ENCODE results near the gene MARCHF10.

MARCHF10 gene

DNA sequence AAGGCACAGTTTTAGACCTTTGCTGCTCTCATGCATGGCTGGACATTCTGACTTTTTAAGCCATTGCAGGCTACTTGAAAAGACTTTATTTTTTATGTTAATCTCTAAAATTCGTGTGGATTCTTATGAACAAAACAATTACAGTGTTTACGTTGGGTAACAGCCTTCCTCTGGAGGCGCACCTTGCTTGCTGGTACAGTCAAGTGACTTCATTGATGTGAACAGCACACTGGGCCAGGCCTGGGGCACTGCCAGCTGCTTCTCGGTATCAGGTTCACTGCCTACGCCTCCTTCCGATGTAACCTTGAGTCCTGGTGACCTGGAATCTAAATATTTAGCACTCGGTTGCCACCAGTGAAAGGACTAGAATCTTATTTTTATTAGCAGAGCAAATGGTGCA, 27.8 kb downstream of the MARCHF10 start:
- no peak overlapping the region for H3K27ac ChIP-seq (ENCODE audit: low read depth, low read length)

DNA sequence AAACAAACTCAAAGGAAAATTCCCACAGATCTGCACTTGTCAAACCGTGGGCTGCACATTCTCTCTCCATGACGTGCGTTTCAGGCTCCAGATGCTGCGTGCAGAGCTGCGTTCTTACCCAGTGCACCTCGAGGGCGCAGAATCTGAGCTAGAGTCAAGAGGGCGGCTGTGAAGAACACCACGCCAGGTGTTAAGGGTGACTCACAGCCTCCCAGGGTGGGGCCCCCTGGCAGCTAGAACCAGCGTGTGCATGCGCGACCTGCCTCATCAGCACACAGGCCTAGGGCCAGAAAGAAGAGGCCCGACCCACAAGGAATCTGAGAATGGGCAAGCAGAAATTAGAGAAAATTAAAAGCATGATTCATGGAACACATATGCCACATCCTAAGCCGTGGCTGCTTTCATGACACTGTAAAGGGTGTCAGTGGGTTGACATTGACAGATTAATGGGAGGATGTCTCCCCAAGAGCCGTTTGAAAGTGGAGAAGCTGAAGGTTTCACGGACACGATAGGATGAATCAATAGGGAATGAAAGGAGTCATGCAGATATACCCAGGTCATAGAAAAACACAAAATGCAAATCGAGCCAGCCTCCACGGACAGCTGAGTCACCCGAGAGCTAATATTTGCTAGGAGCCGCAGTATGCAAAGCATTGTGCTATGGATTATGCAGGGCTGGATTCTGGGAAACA, 29.0 kb downstream of the MARCHF10 start:
- Histone ChIP-seq H3K9ac (ENCODE audit: low read length) (no peak overlapping the region), H3K27me3 (ENCODE audit: control insufficient read depth, insufficient read depth, low read length) (no peaks in the 10 kb centered on the region), H3K27ac (ENCODE audit: low read depth, low read length) (no peak overlapping the region), H3K4me1 (ENCODE audit: control insufficient read depth, insufficient read depth, low read length) (no peaks in the 10 kb centered on the region), H3K36me3 (ENCODE audit: control insufficient read depth, insufficient read depth, low read length) (no peaks in the 10 kb centered on the region), H3K4me3 (ENCODE audit: low read length) (no peak overlapping the region)

More for the DNA sequence above, 27.8 kb downstream of the MARCHF10 start:
- Histone ChIP-seq H3K36me3 (ENCODE audit: control insufficient read depth, insufficient read depth, low read length) (no peaks in the 10 kb centered on the region), H3K4me3 (ENCODE audit: low read length) (no peak overlapping the region), H3K27me3 (ENCODE audit: control insufficient read depth, insufficient read depth, low read length) (no peaks in the 10 kb centered on the region), H3K4me1 (ENCODE audit: control insufficient read depth, insufficient read depth, low read length) (no peaks in the 10 kb centered on the region), H3K9ac (ENCODE audit: low read length) (no peak overlapping the region)

DNA sequence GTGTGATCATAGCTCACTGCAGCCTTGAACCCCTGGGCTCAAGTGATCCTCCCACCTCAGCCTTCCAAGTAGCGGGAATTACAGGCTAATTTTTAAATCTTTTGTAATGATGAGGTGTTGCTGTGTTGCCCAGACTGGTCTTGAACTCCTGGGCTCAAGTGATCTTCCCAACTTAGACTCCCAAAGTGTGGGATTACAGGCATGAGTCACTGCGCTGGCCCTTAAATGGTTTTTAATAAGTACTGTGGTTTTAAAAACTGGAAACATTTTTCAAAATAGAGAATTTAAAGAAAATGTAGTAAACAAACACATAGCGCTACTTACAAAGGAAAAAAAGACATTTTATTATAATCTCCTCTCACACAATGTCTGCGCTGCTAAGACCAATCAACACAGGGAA, 32.2 kb downstream of the MARCHF10 start:
- no peaks in the 10 kb centered on the region for H3K4me1 ChIP-seq (ENCODE audit: control insufficient read depth, insufficient read depth, low read length)
- H3K27me3 ChIP-seq (ENCODE audit: control insufficient read depth, insufficient read depth, low read length): no peaks in the 10 kb centered on the region
- H3K27ac ChIP-seq (ENCODE audit: low read depth, low read length): no peak overlapping the region
- no peak overlapping the region for H3K9ac ChIP-seq (ENCODE audit: low read length)
- no peaks in the 10 kb centered on the region for H3K36me3 ChIP-seq (ENCODE audit: control insufficient read depth, insufficient read depth, low read length)
- H3K4me3 ChIP-seq (ENCODE audit: low read length): no peak overlapping the region

DNA sequence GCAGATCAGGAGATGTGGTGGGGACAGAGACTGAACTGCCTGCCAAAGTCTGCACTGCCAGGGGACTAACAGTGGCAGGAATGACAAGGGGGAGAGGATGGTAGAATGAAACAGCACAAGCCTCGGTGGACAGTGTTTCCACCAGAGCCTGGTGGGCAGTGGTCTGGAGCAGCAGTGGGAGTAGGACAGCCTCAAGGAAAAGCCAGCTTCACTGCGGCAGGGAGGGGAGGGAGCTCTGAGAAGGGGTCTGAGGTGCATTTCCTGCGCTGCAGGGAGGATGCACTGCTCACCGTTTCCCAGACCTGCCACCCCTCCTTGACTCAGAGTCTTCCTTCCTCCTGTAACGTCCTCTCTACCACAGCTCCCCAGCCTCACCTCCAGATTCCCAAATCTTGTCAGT, 33.8 kb downstream of the MARCHF10 start:
- no peak overlapping the region for H3K4me3 ChIP-seq (ENCODE audit: low read length)
- no peaks in the 10 kb centered on the region for H3K36me3 ChIP-seq (ENCODE audit: control insufficient read depth, insufficient read depth, low read length)
- H3K27me3 ChIP-seq (ENCODE audit: control insufficient read depth, insufficient read depth, low read length): no peaks in the 10 kb centered on the region
- H3K4me1 ChIP-seq (ENCODE audit: control insufficient read depth, insufficient read depth, low read length): no peaks in the 10 kb centered on the region
- H3K27ac ChIP-seq (ENCODE audit: low read depth, low read length): no peak overlapping the region
- no peak overlapping the region for H3K9ac ChIP-seq (ENCODE audit: low read length)

DNA sequence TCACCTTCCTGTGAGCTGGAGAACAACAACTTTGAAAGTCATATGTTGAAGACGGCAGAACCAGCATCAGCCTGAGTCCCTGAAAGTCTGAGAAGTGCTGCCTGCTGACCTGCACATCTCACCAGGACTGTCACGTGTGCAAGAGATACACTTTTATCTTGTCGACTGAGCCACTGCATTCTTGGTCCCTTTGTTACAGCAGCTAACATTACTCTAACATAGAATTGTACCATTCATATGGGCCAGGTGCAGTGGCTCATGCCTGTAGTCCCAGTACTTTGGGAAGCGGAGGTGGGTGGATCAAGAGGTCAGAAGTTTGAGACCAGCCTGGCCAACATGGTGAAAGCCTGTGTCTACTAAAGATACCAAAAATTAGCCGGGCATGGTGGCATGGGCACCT, 40.1 kb downstream of the MARCHF10 start:
- no peaks in the 10 kb centered on the region for H3K27me3 ChIP-seq (ENCODE audit: control insufficient read depth, insufficient read depth, low read length)
- no peak overlapping the region for H3K9ac ChIP-seq (ENCODE audit: low read length)
- no peaks in the 10 kb centered on the region for H3K4me1 ChIP-seq (ENCODE audit: control insufficient read depth, insufficient read depth, low read length)
- no peak overlapping the region for H3K27ac ChIP-seq (ENCODE audit: low read depth, low read length)
- no peak overlapping the region for H3K4me3 ChIP-seq (ENCODE audit: low read length)
- H3K36me3 ChIP-seq (ENCODE audit: control insufficient read depth, insufficient read depth, low read length): no peaks in the 10 kb centered on the region

DNA sequence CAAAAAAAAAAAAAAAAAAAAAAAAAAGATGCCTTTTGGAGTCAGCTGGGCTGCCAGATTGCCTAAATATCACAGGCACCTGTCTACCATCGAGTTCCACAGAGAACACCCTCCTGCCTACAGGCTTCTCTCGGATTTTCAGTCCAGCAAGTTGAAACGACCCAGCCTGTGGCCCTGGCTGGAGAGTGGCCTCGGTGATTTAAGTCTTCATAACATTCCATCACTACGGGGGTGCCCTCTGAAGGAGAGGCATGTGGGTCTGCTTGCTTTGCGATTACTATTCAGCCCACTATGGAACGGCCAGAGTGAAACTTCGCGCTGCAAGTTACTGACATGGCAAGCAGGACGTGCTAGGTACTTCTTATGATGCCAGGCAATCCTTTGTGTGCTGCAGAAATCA, 42.8 kb downstream of the MARCHF10 start:
- no peaks in the 10 kb centered on the region for H3K4me1 ChIP-seq (ENCODE audit: control insufficient read depth, insufficient read depth, low read length)
- no peak overlapping the region for H3K27ac ChIP-seq (ENCODE audit: low read depth, low read length)
- no peak overlapping the region for H3K4me3 ChIP-seq (ENCODE audit: low read length)
- no peak overlapping the region for H3K9ac ChIP-seq (ENCODE audit: low read length)
- no peaks in the 10 kb centered on the region for H3K36me3 ChIP-seq (ENCODE audit: control insufficient read depth, insufficient read depth, low read length)
- H3K27me3 ChIP-seq (ENCODE audit: control insufficient read depth, insufficient read depth, low read length): no peaks in the 10 kb centered on the region

DNA sequence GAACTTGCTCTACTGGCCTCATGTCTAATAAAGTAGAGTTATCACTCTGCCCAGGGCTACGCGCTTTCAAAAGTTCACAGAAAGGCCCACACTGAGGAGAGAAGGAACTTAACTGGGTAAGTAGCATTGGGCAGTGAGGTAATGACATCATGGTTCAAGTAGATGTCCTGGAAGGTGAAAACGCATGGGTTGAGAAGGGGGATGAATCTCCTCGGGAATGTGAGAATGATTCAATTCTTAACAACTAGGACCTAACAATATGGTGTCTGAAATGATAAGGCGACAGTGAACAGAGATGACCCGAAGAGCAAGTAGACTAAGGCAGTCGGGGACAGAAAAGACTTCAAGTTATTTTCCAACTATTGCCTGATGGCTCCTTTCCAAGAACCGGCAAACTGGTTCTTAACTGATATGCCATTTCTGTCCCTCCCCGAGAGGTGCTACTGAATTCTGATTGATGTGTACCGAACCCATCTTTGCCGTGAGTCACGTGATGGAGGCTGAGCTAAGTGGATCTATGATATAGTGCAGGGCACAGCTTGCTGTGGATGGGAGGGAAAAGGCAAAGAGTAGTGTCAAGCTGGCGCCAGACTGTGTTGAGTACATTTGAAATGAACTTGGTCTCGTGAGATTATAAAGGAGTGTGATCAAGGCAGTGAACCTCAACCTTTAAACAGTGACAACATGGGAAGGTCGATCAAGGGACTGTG, 44.1 kb downstream of the MARCHF10 start:
- Histone ChIP-seq H3K4me3 (ENCODE audit: low read length) (no peak overlapping the region), H3K27me3 (ENCODE audit: control insufficient read depth, insufficient read depth, low read length) (no peaks in the 10 kb centered on the region), H3K36me3 (ENCODE audit: control insufficient read depth, insufficient read depth, low read length) (no peaks in the 10 kb centered on the region), H3K9ac (ENCODE audit: low read length) (no peak overlapping the region), H3K27ac (ENCODE audit: low read depth, low read length) (no peak overlapping the region), H3K4me1 (ENCODE audit: control insufficient read depth, insufficient read depth, low read length) (no peaks in the 10 kb centered on the region)

DNA sequence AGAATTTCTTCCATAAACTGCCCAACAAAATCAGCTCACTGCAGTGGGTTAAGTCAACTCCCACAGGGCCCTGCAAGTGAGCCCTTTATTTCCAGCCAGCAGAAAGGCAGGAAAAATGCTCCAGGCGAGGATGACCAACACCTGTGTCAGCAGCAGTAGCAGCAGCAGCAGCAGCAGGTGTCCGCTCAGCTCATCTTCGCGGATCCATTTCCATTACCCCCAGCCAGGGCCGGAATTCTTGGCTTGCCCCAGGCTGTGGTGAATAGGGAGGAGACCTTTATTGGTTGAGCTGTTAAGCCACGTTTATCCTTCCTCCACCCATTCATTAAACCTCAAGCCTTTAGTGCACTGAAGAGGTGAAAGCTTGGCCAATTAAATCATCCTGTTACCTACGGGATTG, 46.2 kb downstream of the MARCHF10 start:
- Histone ChIP-seq H3K36me3 (ENCODE audit: control insufficient read depth, insufficient read depth, low read length) (no peaks in the 10 kb centered on the region), H3K9ac (ENCODE audit: low read length) (no peak overlapping the region), H3K4me3 (ENCODE audit: low read length) (no peak overlapping the region), H3K27ac (ENCODE audit: low read depth, low read length) (no peak overlapping the region), H3K4me1 (ENCODE audit: control insufficient read depth, insufficient read depth, low read length) (no peaks in the 10 kb centered on the region), H3K27me3 (ENCODE audit: control insufficient read depth, insufficient read depth, low read length) (no peaks in the 10 kb centered on the region)

DNA sequence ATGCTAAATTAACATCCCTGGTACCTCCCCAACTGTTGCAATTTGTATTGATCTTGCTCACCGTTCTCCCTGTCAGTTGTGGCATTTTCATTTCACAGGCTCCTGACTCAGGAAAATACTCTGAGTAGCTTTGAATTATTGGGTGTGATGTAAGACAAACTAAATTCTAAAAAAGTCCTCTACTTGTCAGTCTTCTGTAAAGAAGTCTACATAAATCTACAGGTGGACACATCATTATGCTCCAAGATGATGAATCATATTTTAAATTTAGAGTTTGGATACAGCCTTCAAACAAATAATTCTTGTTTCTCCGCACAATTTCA, 47.2 kb downstream of the MARCHF10 start:
- Histone ChIP-seq H3K4me3 (ENCODE audit: low read length) (no peak overlapping the region), H3K4me1 (ENCODE audit: control insufficient read depth, insufficient read depth, low read length) (no peaks in the 10 kb centered on the region), H3K27me3 (ENCODE audit: control insufficient read depth, insufficient read depth, low read length) (no peaks in the 10 kb centered on the region), H3K9ac (ENCODE audit: low read length) (no peak overlapping the region), H3K36me3 (ENCODE audit: control insufficient read depth, insufficient read depth, low read length) (no peaks in the 10 kb centered on the region), H3K27ac (ENCODE audit: low read depth, low read length) (no peak overlapping the region)

DNA sequence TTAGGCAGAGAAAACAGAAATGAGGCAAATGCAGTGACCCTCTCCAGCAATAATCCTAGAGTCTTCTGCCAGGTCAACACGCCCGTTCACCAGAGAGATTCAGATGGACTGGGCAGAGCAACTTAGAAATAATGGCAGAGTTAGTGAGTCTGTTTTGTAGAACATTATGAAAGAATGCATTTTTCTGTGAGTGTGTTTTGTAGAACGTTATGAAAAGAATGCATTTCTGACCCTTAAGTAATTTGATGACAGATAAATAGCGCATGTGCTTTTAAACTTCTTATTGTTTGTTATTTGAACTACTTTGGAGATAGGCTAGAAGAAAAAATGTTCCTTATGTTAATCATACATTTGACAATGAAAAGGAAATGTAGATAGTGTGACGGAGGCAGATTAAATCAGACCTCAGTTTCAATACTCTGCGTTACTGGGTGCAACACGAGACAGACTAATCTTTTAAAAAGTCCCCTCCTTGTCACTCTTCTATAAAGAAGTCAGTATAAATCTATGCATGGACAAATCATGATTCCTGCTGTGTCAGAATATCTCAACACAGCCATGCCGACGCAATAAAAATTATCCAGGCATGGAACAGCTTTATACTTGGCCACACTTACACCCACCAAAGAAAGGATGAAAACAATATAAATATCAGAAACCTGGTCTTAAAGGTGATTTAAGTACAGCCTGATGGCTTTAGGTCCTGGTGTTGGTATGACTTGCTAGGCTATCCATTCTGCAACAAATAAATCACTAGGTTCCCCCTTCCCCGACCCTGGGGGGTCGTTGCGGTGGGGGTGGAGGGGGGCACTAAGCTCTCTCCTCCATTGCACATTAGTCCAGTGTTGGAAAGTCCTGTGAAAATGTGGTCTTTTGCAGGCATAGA, 47.8 kb downstream of the MARCHF10 start:
- no peaks in the 10 kb centered on the region for H3K36me3 ChIP-seq (ENCODE audit: control insufficient read depth, insufficient read depth, low read length)
- no peak overlapping the region for H3K4me3 ChIP-seq (ENCODE audit: low read length)
- no peaks in the 10 kb centered on the region for H3K27me3 ChIP-seq (ENCODE audit: control insufficient read depth, insufficient read depth, low read length)
- no peak overlapping the region for H3K27ac ChIP-seq (ENCODE audit: low read depth, low read length)
- no peaks in the 10 kb centered on the region for H3K4me1 ChIP-seq (ENCODE audit: control insufficient read depth, insufficient read depth, low read length)
- H3K9ac ChIP-seq (ENCODE audit: low read length): no peak overlapping the region

DNA sequence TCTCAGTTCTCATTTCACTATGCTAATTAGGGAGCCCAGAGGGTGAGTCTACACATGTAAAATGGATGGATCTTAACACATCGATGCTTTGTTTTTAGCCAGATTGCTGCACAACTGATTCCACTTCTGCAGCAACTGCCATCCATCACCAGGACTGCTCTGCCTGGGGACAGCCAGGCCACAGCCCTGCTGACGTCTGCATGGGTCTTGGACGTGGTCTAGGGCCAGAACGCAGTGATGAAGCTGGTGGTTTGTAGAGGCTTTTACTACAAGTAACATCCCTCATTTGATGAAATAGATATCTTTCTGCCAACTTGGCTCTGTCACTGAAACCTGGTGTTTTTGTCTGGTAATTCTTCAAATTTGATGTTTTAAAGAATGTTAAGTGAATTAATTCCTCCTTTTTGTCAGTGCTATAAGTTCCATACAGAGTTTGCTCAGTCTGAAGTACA, 50.6 kb downstream of the MARCHF10 start:
- no peaks in the 10 kb centered on the region for H3K4me1 ChIP-seq (ENCODE audit: control insufficient read depth, insufficient read depth, low read length)
- no peak overlapping the region for H3K4me3 ChIP-seq (ENCODE audit: low read length)
- H3K27me3 ChIP-seq (ENCODE audit: control insufficient read depth, insufficient read depth, low read length): no peaks in the 10 kb centered on the region
- no peak overlapping the region for H3K9ac ChIP-seq (ENCODE audit: low read length)
- H3K36me3 ChIP-seq (ENCODE audit: control insufficient read depth, insufficient read depth, low read length): no peaks in the 10 kb centered on the region
- H3K27ac ChIP-seq (ENCODE audit: low read depth, low read length): no peak overlapping the region

DNA sequence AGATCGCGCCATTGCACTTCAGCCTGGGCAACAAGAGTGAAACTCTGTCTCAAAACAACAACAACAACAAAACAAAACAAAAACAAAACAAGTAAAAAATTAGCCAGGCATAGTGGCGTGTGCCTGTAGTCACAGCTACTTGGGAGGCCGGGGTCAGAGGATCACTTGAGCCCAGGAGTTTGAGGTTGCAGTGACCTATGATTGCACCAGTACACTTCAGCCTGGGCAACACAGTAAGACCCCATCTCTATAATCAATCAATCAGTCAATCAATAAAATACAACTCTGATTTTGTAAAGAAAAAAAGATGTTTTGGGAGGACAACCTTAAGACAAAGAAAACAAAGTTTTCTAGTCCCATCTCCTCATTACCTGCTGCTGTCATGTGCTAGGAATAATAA, 51.9 kb downstream of the MARCHF10 start:
- Histone ChIP-seq H3K9ac (ENCODE audit: low read length) (no peak overlapping the region), H3K27ac (ENCODE audit: low read depth, low read length) (no peak overlapping the region), H3K4me1 (ENCODE audit: control insufficient read depth, insufficient read depth, low read length) (no peaks in the 10 kb centered on the region), H3K4me3 (ENCODE audit: low read length) (no peak overlapping the region), H3K27me3 (ENCODE audit: control insufficient read depth, insufficient read depth, low read length) (no peaks in the 10 kb centered on the region), H3K36me3 (ENCODE audit: control insufficient read depth, insufficient read depth, low read length) (no peaks in the 10 kb centered on the region)

Data from rectal smooth muscle tissue (tissue), 1 donor.